ENCODE data around the gene ZNF678. TPM values are rescaled to one million over a fixed set of nuclear protein-coding genes. Genes with fewer than 3 reads are reported as not detected.

The ZNF678 gene
- total and polyA plus RNA-seq, 9 of the 15 experiments (the other 6 are each of a cell fraction or from before 2014, with no cell fraction given) = 3.0 to 16.8 (median 8.0) TPM

DNA sequence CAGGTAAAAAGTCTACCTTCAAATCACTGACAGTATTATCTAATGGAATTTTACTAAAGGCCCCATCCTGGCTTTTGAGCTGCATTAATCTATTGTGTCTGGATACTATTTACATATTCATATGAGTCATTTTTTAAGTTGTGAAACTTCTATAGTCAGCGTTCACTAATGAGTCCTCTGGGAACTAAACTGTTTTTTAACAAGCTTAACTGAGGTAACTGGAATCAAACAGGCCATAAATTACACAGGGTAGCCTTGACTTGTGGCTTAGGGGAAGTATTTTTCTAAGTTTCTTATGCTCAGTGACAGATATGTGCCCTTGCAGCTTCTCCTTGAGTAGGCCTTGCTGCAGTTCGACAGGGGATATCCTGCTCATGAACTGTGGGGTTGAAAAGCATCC, 102.9 kb downstream of the ZNF678 start:
- Histone ChIP-seq H3K9me1 (ENCODE audit: control insufficient read depth, insufficient read depth, low read length) (no peaks in the 10 kb centered on the region), H2AFZ (ENCODE audit: low read depth, low read length) (no peak overlapping the region), H3K27ac (ENCODE audit: extremely low read depth, low read depth, low read length) (no peak overlapping the region), H3K9ac (ENCODE audit: insufficient read depth in 1 of 2, low read depth in 2 of 2, low read length in 2 of 2) (no peak overlapping the region), H4K20me1 (replicated peaks; ENCODE audit: control insufficient read depth, insufficient read depth, low read length) (no peaks in the 10 kb centered on the region), H3K4me3 (no peak overlapping the region), H3K4me1 (replicated peaks in 1 of 2; ENCODE audit: control insufficient read depth in 2 of 2, insufficient read depth in 2 of 2, low read length in 2 of 2) (no peaks in the 10 kb centered on the region), H3K36me3 (ENCODE audit: control insufficient read depth, insufficient read depth, low read length) (no peaks in the 10 kb centered on the region), H3K9me3 (replicated peaks; ENCODE audit: control insufficient read depth, insufficient read depth, low read depth, low read length) (peaks cover 6% of the 10 kb centered on the region; the same call in 1 of the 2 replicates), H3K27me3 (ENCODE audit: control insufficient read depth in 2 of 2, insufficient read depth in 2 of 2, low read length in 2 of 2) (no peaks in the 10 kb centered on the region), H3K4me2 (ENCODE audit: insufficient read depth, low read length) (no peak overlapping the region), H3K79me2 (ENCODE audit: control insufficient read depth, insufficient read depth, low read length) (no peaks in the 10 kb centered on the region)
- intact Hi-C loops (cut with micrococcal nuclease) (loop anchor here (10.0 kb wide), 1 partner anchor 181 kb away; no protein-coding TSS in a partner anchor), in situ Hi-C loops (cut with MboI) (no loop called here)
- WGBS (ENCODE audit: insufficient coverage, low coverage, missing lambda C conversion rate) = 10% methylated on average over 2 of the region's 2 CpGs
- POLR2A ChIA-PET = no interaction called here
- ATAC-seq (no peak), DNase-seq (ENCODE audit: extremely low read depth in 1 of 4, low spot score in 3 of 4) (no peak), FAIRE-seq (no peak)
- TF ChIP-seq ZNF431 (CRISPR knock-in tag; IDR thresholded peaks at IDR 0.05) = no peak
- TF ChIP-seq, protein P1, sequence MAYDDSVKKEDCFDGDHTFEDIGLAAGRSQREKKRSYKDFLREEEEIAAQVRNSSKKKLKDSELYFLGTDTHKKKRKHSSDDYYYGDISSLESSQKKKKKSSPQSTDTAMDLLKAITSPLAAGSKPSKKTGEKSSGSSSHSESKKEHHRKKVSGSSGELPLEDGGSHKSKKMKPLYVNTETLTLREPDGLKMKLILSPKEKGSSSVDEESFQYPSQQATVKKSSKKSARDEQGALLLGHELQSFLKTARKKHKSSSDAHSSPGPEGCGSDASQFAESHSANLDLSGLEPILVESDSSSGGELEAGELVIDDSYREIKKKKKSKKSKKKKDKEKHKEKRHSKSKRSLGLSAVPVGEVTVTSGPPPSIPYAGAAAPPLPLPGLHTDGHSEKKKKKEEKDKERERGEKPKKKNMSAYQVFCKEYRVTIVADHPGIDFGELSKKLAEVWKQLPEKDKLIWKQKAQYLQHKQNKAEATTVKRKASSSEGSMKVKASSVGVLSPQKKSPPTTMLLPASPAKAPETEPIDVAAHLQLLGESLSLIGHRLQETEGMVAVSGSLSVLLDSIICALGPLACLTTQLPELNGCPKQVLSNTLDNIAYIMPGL (CRISPR knock-in tag; IDR thresholded peaks at IDR 0.05) = no peak
- TF ChIP-seq RFX5 (IDR thresholded peaks at IDR 0.05; ENCODE audit: low read depth, low read length) = no peak
- no peak for TF ChIP-seq BHLHE40 (IDR thresholded peaks at IDR 0.05; ENCODE audit: low read length)
- TF ChIP-seq ZNF609 (CRISPR knock-in tag; IDR thresholded peaks at IDR 0.05; ENCODE audit: borderline replicate concordance) = no peak
- TF ChIP-seq RAD51 (IDR thresholded peaks at IDR 0.05; ENCODE audit: borderline replicate concordance, low read depth) = no peak
- TF ChIP-seq GMEB1 (CRISPR knock-in tag; IDR thresholded peaks at IDR 0.05) = no peak
- no peak for TF ChIP-seq E2F1 (CRISPR knock-in tag; IDR thresholded peaks at IDR 0.05)
- no peak for TF ChIP-seq PHB (CRISPR knock-in tag; IDR thresholded peaks at IDR 0.05)
- TF ChIP-seq CXXC5 (CRISPR knock-in tag; IDR thresholded peaks at IDR 0.05) = no peak
- no peak for TF ChIP-seq TFAM (CRISPR knock-in tag; conservative IDR thresholded peaks at IDR 0.05)
- CTCF ChIA-PET (ENCODE audit: low intra/inter-chr PET ratio) = no interaction called here
- no TSS peak for BruUV-seq (replicated peaks)

All from K562 (cell line).